AG10803 (cell line): ENCODE results near the gene DYNLT1.
"Not testable (repeated sequence)": the region's sequence is repeated elsewhere in the genome, so short reads cannot be mapped to it uniquely, and the experiment has no call there.

Experiments used
- DNase-seq: peaks from one replicate; pipeline ENCODE4 v3.0.0; 2010; ENCODE audit warnings: low read depth
- H3K4me3 ChIP-seq: 2 replicates; pipeline ENCODE4 v1.5.1; 2011; ENCODE audit warnings: mild to moderate bottlenecking, low read length, control low read depth
- CTCF ChIP-seq: conservative IDR thresholded peaks from 2 replicates; pipeline ENCODE4 v1.5.1; 2011; ENCODE audit warnings: mild to moderate bottlenecking, low read length, control low read depth, inconsistent platforms

Gene DYNLT1

GRCh38 chr6:158684311-158684710, 39.8 kb upstream of the DYNLT1 start:
- no peak for TF ChIP-seq CTCF
- DNase-seq = no peak
- H3K4me3 ChIP-seq = no peak overlapping the region

DNA sequence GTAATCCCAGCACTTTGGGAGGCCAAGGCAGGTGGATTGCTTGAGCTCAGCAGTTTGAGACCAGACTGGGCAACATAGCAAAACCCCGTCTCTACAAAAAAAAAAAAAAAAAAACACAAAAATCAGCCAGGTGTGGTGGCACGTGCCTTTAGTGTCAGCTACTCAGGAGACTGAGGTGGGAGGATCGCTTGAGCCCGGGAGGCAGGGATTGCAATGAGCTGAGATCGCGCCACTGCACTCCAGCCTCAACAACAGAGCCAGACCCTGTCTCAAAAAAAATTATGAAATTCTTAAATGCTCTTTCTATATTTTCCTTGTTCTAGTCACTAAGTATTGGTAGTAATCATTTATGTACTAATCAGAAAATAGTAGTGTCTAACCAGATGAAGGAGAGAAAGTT, 35.9 kb upstream of the DYNLT1 start:
- H3K4me3 ChIP-seq = no peak overlapping the region
- TF ChIP-seq CTCF = no peak
- DNase-seq = no peak

DNA sequence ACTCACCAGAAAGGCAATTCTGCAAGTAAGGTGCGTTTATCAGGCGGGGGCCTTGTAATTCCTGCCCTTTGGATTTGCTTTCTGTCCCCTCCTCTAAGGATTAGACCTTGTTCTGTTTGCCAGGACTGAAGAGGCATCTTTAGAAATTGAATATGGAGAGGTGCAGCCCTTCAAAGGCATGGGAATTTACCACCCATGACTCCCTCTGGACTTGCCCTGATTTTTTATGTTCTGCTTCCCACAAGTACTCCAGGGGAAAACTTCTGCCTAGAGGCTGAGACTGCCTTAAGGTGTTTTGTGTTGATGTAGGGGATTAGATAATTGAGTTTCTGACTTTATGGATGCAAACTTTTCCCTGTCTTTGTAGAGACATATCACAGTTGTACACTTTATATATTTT, 35.5 kb upstream of the DYNLT1 start:
- DNase-seq = no peak
- H3K4me3 ChIP-seq = no peak overlapping the region
- no peak for TF ChIP-seq CTCF

GRCh38 chr6:158677906-158678578, 33.5 kb upstream of the DYNLT1 start:
- H3K4me3 ChIP-seq = no peak overlapping the region
- TF ChIP-seq CTCF = no peak
- DNase-seq = no peak

GRCh38 chr6:158677094-158677493, 32.6 kb upstream of the DYNLT1 start:
- not testable (repeated sequence) for H3K4me3 ChIP-seq, DNase-seq

DNA sequence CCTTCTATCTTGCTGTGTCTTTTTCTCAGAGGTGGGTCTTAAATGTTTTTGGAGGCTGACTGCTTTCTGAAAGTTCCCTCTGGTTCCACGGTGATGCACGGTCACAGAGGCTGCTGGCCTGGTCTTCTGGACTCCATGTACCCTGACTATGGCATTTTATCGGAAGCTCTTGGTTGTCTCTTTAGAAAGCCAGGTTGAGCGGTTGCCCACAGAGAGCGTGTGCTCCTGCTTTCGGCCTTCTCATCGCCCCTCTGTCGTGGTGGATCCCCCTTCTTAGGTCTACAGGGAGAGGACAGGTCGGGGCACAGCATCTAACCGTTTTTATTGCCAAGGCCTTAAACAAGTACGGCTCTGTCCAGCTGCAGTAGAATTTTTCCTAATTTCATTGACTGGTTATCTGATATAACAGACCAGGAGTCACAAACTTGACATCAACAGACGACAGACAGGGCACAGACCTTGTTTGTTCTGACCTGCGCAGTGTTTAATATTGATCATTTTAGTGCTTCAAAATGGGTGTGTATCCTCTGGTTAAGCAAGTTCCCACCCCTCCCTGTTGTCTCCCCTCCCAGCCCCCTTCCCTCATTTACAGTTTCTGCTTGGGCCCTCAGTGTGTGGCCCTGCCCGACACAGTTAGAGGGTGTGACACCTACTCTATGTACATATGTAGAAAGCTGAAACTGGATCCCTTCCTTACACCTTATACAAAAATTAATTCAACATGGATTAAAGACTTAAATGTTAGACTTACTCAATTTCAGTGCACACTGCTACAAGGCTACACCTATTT, 30.0 kb upstream of the DYNLT1 start:
- TF ChIP-seq CTCF = no peak
- no peak for DNase-seq
- H3K4me3 ChIP-seq = no peak overlapping the region

- no peak for DNase-seq
- no peak overlapping the region for H3K4me3 ChIP-seq
- no peak for TF ChIP-seq CTCF
Observed at GRCh38 chr6:158672726-158673125, 28.2 kb upstream of the DYNLT1 start.

DNA sequence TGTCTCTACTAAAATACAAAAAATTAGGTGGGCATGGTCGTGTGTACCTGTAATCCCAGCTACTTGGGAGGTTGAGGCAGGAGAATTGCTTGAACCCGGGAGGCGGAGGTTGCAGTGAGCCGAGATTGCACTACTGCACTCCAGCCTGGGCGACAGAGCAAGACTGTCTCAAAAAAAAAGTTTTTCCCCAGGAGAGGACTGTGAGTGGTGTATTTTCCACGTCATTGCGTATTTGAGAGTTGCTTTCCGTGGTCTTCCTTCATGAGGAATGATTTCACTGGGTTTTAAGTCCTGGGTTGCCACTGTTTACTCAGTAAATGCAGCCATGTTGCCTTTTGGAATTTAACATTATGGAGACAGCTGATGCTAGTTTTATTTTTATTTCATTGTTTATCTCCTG, 27.6 kb upstream of the DYNLT1 start:
- DNase-seq, H3K4me3 ChIP-seq: not testable (repeated sequence)
